PC-3 (cell line): ENCODE measurements around the gene ATG101. TPM values are rescaled to one million over a fixed set of nuclear protein-coding genes. Genes with fewer than 3 reads are reported as not detected.
A peak's percentile ranks its signal among the peaks of the same experiment; 100 is the strongest.

ENCODE experiments used
- ATAC-seq: fragments of 200-7000 bp; cut with Tn5 transposase; 2 replicates; pipeline ENCODE4 v1.9.1; 2020; ENCODE audit warnings: mild to moderate bottlenecking, moderate library complexity
- BruUV-seq: library from RNA; stranded (reverse); fragments of 400-500 nt; replicated peaks from 2 replicates; lab custom pipeline; 2021; lab: Mats Ljungman, UMichigan
- CTCF ChIA-PET: fragments of 300-600 bp; sonication (Branson Sonifier 250); formaldehyde crosslinking; loops from one replicate; lab custom pipeline; 2022; ENCODE audit warnings: antibody characterized with exemption; lab: Charles Lee
- POLR2A ChIA-PET: fragments of 300-600 bp; sonication (Branson Sonifier 250); formaldehyde crosslinking; loops from one replicate; lab custom pipeline; 2022; ENCODE audit warnings: antibody characterized with exemption; ENCODE audit not compliant: unreplicated experiment; lab: Charles Lee
- DNase-seq: peaks from one replicate; pipeline ENCODE4 v3.0.0-alpha.2; 2015
- H2AFZ ChIP-seq: fragments of 300-600 bp; sonication (generic); 2 replicates; pipeline ENCODE4 v1.6.0; 2016; ENCODE audit warnings: antibody characterized with exemption, low read length
- H3F3A ChIP-seq: fragments of 300-600 bp; sonication (generic); one replicate; pipeline ENCODE4 v1.6.0; 2017; ENCODE audit warnings: antibody characterized with exemption, low read length, control low read depth, mild to moderate bottlenecking; ENCODE audit not compliant: unreplicated experiment
- H3K27ac ChIP-seq: fragments of 300-600 bp; sonication (generic); 2 replicates; pipeline ENCODE4 v1.5.1; 2016; ENCODE audit warnings: mild to moderate bottlenecking, low read length
- H3K27me3 ChIP-seq: fragments of 300-600 bp; sonication (generic); 2 replicates; pipeline ENCODE4 v1.6.1; 2016; ENCODE audit warnings: low read length, mixed read lengths
- H3K36me3 ChIP-seq: fragments of 300-600 bp; sonication (generic); 2 replicates; pipeline ENCODE4 v1.6.1; 2016; ENCODE audit warnings: low read depth, mixed run types, low read length, mixed read lengths
- H3K4me1 ChIP-seq: fragments of 300-600 bp; sonication (generic); 2 replicates; pipeline ENCODE4 v1.5.1; 2016; ENCODE audit warnings: low read length; ENCODE audit not compliant: insufficient read depth
- H3K4me2 ChIP-seq: fragments of 300-600 bp; sonication (generic); 2 replicates; pipeline ENCODE4 v1.6.0; 2016; ENCODE audit warnings: low read length
- H3K4me3 ChIP-seq: fragments of 300-600 bp; sonication (generic); 2 replicates; pipeline ENCODE4 v1.5.1; 2016; ENCODE audit warnings: mild to moderate bottlenecking, low read length, mixed read lengths
- H3K79me2 ChIP-seq: fragments of 300-600 bp; sonication (generic); 2 replicates; pipeline ENCODE4 v1.6.1; 2017; ENCODE audit warnings: low read length, mixed read lengths
- H3K9ac ChIP-seq: fragments of 300-600 bp; sonication (generic); 2 replicates; pipeline ENCODE4 v1.6.0; 2016; ENCODE audit warnings: mild to moderate bottlenecking, low read length
- H3K9me2 ChIP-seq: fragments of 300-600 bp; sonication (generic); replicated peaks from 2 replicates; pipeline ENCODE4 v1.6.1; 2016; ENCODE audit warnings: mixed run types, low read length, mixed read lengths
- H3K9me3 ChIP-seq: fragments of 300-600 bp; sonication (generic); 2 replicates; pipeline ENCODE4 v1.6.1; 2016; ENCODE audit warnings: low read length, mixed read lengths
- H4K20me1 ChIP-seq: fragments of 300-600 bp; sonication (generic); 2 replicates; pipeline ENCODE4 v1.6.1; 2016; ENCODE audit warnings: low read length, mixed read lengths
- EZH2 ChIP-seq: fragments of 300-600 bp; sonication (generic); IDR thresholded peaks from one replicate; pipeline ENCODE4 v1.6.1; 2017; ENCODE audit warnings: antibody characterized with exemption, mild to moderate bottlenecking, low read length; ENCODE audit not compliant: unreplicated experiment
- EZH2phosphoT487 ChIP-seq: fragments of 300-600 bp; sonication (generic); IDR thresholded peaks from 2 replicates; pipeline ENCODE4 v1.6.1; 2018; ENCODE audit warnings: mild to moderate bottlenecking, antibody characterized with exemption, low read length, borderline replicate concordance
- intact Hi-C: fragments of 100-400 bp; cut with micrococcal nuclease; formaldehyde crosslinking; loops from 2 replicates; pipeline ENCODE4 v1.9.0; 2023
- total RNA-seq: library from RNA; depleted of rRNA; stranded (reverse); fragments of >200 nt; gene quantifications from 2 replicates; pipeline ENCODE4 v1.2.3, GENCODE V29; 2014
- TF ChIP-seq, protein P1 (sequence below): fragments of 300-600 bp; sonication (generic); conservative IDR thresholded peaks from 2 replicates; pipeline ENCODE4 v1.5.1; 2017; ENCODE audit warnings: antibody characterized with exemption, low read depth, mild to moderate bottlenecking, low read length

ATG101 gene
- total RNA-seq, 1 experiment from 2014 or later = 110 TPM

DNA sequence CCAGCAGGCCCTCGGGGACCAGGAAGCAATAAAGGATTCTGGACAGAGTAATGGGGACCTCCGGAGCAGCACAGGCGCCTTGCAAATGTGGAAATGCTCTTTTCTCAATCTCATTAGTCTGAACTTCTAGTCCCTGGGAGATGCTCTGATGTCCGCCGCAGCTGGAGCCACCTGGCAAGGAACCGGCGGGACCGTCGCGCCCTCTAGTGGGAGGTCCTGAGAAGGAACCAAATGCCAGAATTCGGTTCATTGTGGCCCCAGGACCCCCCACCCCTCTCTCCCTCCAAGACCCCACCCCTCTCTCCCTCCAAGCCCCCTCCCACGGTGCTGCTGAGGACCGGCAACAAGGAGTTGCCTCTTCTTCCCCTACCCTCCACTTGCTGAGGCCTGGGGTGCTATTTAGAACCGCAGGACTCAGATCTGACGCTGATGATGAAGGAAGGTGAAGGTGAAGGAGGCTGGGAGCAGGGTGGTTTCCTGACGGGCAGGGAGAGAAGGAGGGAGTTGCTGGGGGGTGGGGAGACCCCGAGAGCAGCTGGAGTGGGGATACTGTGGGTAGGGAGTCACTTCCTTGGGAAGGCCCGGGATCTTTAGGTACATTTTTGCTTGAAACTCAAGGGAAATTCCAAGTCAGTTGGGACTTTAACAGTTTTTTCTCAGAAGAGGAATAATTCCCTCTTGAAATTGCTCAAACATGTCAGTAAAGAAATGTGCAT lies 52.2 kb downstream of the ATG101 start:
- Histone ChIP-seq H3K79me2 (no peaks in the 10 kb centered on the region), H3F3A (no peaks in the 10 kb centered on the region), H3K27me3 (no peaks in the 10 kb centered on the region), H3K4me3 (no peak overlapping the region), H3K4me1 (peaks cover 24% of the 10 kb centered on the region), H3K36me3 (no peaks in the 10 kb centered on the region), H3K9me2 (no peaks in the 10 kb centered on the region), H3K9ac (no peak overlapping the region), H3K27ac (no peak overlapping the region), H2AFZ (peak overlapping the region; percentile 47), H3K4me2 (no peak overlapping the region), H4K20me1 (no peaks in the 10 kb centered on the region), H3K9me3 (no peaks in the 10 kb centered on the region)
- TF ChIP-seq, protein P1, sequence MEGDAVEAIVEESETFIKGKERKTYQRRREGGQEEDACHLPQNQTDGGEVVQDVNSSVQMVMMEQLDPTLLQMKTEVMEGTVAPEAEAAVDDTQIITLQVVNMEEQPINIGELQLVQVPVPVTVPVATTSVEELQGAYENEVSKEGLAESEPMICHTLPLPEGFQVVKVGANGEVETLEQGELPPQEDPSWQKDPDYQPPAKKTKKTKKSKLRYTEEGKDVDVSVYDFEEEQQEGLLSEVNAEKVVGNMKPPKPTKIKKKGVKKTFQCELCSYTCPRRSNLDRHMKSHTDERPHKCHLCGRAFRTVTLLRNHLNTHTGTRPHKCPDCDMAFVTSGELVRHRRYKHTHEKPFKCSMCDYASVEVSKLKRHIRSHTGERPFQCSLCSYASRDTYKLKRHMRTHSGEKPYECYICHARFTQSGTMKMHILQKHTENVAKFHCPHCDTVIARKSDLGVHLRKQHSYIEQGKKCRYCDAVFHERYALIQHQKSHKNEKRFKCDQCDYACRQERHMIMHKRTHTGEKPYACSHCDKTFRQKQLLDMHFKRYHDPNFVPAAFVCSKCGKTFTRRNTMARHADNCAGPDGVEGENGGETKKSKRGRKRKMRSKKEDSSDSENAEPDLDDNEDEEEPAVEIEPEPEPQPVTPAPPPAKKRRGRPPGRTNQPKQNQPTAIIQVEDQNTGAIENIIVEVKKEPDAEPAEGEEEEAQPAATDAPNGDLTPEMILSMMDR = peak; percentile 81
- TF ChIP-seq EZH2 (no peak), EZH2phosphoT487 (no peak)
- ChIA-PET CTCF (interaction anchor here (1.2 kb wide), 1 partner anchor 97 kb away, joined by 10 read pairs; no protein-coding TSS in a partner anchor), POLR2A (no interaction called here)
- intact Hi-C loops = no loop called here
- DNase-seq (peak; percentile 70), ATAC-seq (peak; percentile 42)
- BruUV-seq = no TSS peak

DNA sequence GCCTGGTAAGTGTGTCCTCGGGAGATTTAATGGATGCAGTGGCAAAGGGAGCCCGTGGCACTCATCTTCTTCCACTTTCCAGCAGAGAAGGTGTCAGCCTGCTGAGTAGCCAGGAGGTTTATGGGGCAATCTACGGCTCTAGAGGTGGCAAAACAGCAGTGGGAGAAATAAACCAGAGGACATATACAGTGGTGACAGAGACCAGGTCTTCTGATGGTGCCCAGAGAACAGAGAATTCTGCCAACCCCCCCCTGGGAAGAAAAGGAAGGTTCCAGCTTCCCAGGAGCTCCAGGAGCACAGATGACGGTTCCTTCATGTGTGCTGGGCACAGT lies 52.7 kb downstream of the ATG101 start:
- intact Hi-C loops = no loop called here

More for the DNA sequence above, 52.7 kb downstream of the ATG101 start:
- Histone ChIP-seq H3F3A (no peaks in the 10 kb centered on the region), H2AFZ (no peak overlapping the region), H3K36me3 (no peaks in the 10 kb centered on the region), H4K20me1 (no peaks in the 10 kb centered on the region), H3K4me2 (no peak overlapping the region), H3K9me2 (no peaks in the 10 kb centered on the region), H3K9ac (no peak overlapping the region), H3K4me3 (no peak overlapping the region), H3K79me2 (no peaks in the 10 kb centered on the region), H3K27ac (no peak overlapping the region), H3K9me3 (no peaks in the 10 kb centered on the region), H3K27me3 (no peaks in the 10 kb centered on the region), H3K4me1 (peaks cover 21% of the 10 kb centered on the region; the same call in 1 of the 2 replicates)
- TF ChIP-seq, protein P1 = no peak
- TF ChIP-seq EZH2phosphoT487 (no peak), EZH2 (no peak)
- no TSS peak for BruUV-seq
- DNase-seq (no peak), ATAC-seq (no peak)
- POLR2A ChIA-PET = no interaction called here
- CTCF ChIA-PET = no interaction called here
